Activated effector memory CD4-positive, alpha-beta T cell treated with anti-CD3 and anti-CD28 coated beads, Interleukin-2, amount 50 U/mL, for 16 hours (primary cell): ENCODE results near the gene LONRF2.
A peak's percentile ranks its signal among the peaks of the same experiment; 100 is the strongest.

ENCODE experiments used
- DNase-seq: peaks from one replicate; pipeline ENCODE4 v3.0.0-alpha.2; 2020

The LONRF2 gene

DNA sequence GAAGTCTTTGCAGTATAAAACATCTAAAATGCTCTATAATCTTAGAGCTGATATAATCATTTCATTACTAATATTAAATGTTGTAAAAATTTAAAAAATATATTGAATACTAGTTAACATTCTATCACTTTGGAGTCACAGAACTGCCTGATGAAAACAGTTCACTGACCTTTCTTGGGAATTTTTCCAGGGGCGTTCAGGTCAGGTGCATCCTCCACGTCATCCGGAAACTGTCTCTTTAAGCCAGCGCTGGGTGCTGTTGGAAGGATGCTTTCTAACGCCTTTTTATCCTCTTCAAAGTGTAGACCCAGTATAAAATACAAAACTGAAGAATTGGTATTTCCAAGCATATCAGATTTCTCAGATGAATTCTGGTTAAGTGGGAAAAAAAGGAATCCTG is 22.8 kb downstream of the LONRF2 start:
- DNase-seq: no peak

DNA sequence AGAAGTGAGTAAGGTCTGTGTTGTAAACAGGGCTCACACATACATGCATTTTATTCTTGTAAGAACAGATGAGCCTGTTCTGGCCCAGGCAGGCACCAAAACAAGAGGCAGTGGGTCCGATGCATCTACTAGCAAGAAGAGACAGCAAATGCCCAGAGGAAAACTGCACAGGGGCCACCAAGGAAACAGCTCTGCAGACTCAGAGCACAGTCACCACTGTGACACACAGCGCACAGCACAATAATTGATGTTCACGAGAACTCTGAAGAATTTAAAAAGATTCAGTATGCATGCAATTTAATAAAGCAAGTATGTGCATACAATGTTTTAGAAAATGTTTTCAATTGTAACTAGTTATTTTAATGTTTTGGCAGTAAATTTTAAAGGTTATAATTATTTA is 24.8 kb downstream of the LONRF2 start:
- no peak for DNase-seq

DNA sequence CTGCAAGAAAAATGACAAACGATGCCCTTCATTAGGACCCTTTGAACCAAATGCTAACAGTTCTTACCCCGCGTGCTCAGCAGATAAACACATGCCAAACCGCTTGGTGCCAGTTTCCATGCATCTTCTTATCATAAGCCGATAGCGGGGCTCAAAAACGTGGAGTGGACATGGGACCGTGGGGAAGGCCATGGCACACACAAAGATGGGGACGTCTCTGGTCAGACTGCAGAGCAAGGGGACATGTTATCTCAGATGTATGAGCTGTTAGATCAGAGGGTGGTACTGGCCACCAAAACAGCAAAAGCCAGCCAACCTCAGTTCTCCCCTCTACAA is 28.2 kb downstream of the LONRF2 start:
- DNase-seq: no peak

DNA sequence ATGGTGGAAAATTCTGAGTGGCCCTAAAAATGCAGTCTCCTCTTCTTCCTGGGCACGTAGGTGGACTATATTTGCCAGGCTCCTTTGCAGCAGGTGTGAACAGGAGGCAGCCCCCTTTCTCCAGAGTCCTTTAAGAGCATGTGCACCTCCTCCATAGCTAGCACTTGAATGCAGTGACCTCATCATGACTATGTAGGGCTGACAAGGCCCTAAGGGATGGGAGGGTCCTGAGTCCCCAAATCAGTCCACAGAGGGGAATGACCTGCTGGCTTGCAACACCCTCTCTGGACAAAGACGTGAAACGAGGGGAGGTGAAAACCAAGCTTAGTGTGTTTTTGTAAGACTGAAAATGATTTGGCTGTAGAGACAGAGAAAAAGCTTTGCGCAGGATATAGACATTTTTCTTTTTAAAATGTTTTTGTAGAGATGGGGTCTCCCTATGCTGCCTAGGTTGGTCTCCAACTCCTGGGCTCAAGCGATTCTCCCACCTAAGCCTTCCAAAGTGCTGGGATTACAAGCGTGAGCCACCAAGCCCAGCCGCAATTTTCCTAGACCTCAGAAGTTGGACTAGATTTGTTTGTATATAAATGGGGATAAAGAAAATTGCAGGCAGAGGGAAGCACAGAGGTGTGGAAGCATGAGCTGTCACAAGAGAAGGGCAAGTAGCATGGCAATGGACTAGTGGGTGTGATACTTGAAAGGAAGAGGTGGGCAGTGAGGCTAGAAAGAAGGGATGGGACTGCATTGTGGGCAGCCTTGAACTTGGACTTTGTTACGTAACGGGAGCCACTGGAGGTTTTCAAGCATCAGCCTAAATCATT is 28.8 kb downstream of the LONRF2 start:
- DNase-seq: no peak

DNA sequence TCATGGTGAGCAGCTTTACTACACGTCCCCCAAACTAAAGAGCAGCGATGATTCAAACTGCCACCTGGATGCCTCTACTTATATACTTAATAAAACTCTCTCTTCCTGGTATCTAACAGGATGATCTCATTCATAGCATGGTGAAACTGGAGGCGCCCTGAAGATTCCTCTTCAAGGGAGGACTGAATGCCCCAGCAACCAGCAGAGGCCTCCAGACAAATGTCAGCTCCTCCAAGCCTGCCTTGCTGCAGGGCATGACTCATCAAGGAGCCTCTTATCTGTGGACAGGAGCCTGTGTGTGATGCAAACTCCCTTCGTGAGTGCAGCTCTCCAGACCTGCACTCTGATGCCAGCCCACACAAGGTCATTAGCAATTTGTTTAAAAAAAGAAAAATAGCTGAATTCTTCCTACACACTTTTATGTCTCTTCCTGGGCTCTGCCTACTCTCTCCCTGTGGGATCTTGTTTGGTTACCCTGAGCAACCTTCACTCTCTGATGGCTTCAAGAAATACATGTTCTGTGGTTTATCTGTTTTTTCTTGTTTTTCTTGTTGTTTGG is 30.2 kb downstream of the LONRF2 start:
- peak; percentile 80 for DNase-seq

DNA sequence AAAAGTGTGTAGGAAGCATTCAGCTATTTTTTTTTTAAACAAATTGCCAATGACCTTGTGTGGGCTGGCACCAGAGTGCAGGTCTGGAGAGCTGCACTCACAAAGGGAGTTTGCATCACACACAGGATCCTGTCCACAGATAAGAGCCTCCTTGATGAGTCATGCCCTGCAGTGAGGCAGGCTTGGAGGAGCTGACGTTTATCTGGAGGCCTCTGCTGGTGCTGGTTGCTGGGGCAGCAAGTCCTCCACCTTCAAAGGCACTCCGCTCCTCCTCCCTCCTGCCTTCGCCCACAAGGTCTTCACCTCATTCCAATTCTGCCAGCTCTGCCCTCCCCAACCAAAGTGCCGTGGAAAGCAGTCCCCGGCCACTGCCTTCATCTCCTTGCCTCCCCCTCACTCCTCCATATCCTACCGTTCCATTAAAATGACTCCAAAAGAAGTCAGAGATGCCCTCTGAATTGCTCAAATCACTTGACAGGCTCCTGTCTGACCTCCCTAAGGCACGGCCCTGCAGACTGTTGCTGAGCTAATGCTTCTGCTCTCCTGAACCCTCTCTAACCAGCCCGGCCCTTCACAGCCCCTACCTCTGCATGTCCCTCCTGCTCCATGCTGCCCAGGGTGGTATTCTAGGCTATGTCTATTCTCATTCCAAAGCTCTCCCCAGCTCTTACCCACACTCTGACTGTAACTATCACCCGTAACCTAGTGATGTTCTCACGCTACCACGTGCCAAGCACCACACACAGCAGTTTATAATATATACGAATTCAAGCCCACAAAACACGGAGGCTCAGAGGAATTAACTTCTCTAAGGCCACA is 30.9 kb downstream of the LONRF2 start:
- DNase-seq: peak; percentile 87

DNA sequence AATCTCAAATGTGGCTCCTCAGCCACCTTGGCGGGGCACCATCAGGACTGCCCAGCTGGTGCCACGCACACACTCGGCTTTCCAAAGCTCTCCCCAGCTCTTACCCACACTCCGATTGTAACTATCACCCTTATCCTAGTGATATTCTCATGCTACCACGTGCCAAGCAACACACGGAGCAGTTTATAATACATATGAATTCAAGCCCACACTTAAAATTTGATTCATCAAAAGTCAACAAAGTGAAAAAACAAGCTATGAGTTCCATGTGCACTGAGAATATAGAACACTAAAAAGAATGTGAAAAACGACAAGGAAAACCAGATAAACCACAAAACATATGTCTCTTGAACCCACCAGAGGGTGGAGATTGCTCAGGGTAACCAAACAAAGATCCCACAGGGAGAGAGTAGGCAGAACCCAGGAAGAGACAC is 31.6 kb downstream of the LONRF2 start:
- no peak for DNase-seq

DNA sequence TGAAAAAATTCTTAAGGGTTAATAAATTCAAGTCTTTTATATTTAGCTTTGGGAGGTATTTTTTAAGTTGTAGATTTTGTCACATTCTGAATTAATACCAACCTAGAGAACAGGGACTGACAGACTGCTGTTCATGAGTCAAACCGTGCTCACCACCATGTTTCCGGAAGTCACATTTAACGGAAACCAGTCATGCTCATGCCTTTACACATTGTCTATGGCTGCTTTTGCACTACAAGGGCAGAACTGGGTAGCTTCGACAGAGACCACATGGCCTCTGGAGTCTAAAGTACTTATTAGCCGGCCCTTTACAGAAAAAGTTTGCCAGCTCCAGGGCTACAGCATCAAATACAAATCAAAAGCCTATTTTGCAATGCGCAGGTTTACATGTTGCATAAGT is 33.3 kb downstream of the LONRF2 start:
- no peak for DNase-seq

DNA sequence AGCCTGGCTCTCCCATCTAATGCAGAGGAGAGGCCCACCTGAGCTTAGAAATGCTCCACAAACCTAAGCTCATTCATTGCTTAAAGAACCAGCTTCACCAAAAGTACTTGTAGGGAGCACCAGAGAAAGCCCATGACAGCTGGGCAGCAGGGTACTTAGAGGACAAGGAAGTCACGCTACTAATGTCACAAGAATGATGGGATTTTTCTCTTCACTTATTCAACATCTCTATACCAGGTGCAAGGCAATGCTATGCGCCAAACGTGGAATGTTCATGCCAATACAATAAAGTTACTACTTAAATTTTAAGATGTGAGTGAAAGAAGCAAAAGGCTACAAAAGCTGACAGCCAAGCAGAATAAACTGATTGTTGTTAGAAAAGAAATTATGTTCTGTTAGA is 36.0 kb downstream of the LONRF2 start:
- no peak for DNase-seq

DNA sequence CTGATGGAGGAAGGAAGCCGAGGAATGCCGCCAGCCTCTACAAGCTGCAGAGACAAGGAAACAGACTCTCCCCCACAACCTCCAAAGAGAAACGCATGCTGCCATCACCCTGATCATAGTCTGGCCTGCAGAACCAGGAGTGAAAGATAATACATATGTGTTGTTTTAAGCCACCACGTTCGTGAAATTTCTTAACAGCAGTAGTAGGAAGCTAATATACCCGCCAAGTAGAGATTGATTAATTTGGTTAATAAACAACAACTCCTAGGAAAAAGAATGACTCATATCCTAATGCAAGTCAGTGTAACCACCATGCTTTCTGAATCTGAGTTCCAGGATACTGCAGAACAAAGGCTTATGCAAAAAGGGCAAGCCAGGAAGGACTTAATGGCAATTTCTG is 36.6 kb downstream of the LONRF2 start:
- DNase-seq: no peak

DNA sequence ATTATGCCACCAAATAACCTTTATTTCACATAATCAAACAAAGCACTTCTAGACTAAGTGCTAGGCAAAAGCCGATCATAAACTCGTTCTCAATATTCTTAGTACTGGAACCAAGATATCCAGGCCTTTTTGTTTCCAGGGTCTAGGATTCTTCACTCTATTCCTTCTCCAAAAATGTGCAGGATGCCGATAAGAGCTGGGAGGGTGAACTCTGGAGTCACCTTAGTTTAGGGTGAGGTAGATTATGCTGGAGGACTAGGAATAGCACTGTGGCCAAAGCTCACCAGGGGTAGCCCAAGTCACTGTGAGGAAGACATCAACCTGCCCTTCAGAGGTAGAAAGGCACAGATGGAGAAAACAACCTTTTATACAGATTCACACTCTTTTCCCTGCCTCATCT is 37.3 kb downstream of the LONRF2 start:
- DNase-seq: no peak

DNA sequence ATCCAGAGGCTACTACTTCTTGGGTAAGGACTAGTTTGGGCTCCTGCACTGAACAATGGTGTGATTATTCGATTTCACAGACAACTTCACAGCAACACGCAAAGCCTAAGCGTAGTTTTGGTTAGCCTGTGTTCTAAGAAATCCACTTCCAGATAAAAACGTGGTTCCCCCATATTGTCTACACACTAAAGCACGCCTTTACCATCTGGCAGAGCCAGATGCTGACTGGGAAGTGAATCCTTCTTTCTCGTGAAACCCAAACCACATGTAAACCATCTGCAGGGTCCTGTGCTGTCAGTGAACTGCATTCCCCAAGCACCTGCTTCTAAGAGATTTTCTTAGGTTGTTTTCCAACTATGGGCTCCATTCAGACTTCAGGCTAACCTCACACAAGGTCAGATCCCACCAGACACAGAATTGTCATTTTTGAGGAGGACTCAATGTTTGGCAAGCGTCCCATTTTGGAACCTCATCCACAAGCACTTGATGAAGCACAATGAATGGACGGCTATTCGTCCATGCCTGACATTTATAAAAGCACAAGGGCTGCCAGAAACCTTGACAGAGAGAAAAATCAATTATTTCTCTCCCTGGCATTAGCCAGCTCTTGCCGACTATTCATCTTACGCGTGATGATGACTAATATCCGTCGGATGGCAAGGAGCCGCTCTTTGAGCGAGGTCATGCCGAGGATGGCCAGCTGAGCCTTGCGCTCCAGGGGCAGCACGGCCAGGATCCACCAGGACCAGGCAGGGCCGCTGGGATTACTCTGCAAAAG is 38.4 kb downstream of the LONRF2 start:
- DNase-seq: no peak

DNA sequence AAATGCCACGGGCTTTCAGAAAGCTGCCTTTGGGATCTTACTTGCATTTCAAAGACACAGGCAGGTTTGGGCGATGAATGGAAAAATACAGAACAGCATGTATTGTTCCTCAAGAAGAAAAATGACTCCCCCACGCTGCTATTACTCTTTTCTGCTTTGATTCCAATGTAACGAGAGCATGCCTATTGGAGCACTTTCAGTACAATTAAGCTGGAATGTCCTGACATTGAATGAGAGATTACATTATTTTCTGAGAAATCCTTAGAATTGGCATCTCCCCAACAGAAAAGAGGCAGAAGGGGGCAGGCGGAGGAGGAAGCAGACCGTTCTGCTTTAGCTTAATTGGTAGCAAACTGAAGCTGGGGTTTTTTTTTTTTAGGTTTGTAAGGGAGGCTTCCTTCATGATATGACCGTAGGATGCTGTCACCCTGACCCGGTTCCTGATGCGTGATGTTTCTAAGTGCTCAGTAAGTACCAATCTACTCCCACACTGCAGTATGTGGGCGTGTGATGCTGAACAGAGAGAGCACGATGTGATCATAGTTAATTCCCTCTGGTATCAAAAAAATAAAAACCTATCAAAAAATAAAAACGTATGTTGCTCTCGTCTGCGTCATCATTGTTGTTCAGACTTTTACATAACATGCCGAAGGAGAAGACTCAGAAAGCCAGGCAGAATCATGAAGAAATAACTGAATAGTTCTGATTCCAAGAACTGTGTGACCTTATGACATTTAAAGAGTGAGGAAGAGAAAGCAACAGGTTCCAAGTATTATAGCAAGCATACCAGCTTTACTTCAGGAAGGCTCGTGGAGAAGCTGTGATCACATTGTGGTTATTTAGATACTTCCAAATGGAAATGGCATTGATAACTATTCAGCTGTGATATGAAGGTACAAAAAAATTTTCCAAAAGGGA is 40.5 kb downstream of the LONRF2 start:
- no peak for DNase-seq

DNA sequence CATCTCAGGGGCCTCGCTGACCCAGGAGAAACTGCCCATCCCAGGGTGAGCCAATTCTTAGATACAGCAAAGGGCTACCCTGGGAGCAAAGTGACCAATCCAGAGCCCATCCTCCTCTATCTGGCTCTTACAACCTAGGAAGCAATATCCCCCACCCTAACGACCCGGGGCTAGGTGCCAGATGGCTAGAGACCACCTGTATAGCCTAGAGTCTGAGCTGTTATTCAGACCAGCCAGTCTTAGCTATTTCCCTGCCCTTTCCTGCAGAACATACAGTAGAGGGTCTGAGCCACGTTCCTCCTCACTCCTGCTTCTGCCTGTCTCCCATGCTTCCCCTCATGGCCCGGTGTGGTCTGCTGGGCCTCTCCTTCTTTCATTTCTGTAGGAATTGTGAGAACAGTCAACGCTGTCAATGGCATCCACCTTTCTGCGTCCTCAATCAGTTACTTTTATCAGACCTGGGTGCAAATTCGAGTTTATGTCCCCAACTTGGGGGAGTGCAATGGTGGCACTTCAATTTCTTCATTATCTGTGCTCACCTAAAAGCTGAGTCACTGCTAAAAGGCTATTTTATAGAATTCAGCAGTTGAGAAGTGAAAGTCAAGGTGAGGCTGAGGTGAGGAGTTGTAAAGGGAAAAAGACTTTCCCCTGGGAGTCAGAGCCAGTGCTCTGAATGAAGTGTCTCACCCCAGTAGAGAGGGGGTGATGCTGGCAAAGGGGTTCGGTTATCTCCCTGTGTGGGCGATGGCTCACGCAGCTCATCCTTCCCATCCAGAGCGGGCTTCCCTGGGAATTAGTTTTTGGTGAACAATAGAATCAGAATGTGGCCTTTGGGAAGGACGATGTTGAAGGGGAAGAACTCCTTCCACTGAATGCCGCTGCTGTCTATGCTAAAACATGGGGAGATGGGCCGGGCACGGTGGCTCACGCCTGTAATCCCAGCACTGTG is 42.4 kb downstream of the LONRF2 start:
- no peak for DNase-seq

DNA sequence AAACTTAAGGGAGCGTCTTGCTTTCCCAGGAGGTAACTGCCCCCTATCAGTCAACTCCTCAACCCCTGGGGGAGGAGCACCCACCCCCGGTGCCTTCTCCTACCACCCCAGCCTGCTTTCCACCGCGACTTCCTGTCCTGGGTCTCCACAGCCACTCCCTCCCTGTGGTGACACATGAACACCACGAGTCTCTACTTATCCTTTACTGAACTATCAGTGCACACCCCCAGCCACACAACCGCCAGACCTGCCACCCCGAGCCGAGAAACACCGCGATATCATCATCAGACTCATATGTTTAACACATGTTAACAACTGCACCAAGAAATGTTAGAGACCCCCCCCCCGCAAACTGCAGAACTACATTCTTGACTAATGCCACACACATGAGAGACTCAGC is 43.3 kb downstream of the LONRF2 start:
- DNase-seq: no peak

DNA sequence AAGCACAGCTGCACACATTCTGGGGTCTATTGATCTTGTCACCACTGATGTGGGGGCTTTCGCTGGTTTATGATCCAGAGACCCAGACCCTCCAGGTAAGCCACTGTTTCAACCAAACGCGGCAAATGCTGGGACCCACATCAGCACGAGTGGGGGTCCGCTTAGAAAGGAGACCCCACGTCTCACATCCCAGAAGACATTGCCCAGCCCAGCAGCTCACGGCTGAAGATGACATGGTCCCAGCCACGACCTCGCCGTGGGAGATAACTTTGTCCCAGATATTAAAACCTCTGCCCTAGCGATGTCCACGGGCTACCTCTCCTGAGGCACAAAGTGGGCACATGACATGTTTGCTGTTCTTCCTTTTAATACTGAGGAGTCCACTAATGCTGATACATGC is 43.8 kb downstream of the LONRF2 start:
- DNase-seq: no peak

DNA sequence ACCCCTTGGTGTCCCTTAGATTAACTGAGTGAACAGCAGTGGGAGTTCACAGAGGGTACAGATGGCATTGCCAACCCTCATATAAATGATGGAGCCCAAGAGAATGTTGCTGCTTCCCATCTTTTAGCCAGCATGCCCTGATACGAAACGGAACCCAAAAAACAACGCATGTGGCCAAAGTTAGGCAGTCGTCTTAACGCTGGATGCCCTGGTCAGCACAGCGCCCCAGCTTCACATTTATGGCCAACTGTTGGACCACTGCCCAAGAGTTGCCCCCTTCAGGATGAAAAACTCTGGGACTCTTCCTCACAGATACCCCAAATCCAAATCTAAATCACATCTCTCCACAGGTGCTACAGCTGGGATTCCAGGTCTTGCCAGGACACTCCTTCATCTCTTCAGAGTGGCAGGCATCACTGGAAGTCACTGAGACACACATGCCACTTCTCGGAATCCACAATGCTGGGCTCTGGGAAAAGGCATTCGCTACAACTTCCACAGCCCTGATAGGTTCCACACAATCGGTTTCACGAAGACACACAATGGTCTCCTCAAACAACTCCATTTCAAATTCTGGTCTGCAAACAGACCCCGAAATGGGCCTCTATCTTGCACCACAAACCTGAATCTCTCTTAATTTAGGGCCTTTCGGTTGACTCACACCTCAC is 44.6 kb downstream of the LONRF2 start:
- no peak for DNase-seq

DNA sequence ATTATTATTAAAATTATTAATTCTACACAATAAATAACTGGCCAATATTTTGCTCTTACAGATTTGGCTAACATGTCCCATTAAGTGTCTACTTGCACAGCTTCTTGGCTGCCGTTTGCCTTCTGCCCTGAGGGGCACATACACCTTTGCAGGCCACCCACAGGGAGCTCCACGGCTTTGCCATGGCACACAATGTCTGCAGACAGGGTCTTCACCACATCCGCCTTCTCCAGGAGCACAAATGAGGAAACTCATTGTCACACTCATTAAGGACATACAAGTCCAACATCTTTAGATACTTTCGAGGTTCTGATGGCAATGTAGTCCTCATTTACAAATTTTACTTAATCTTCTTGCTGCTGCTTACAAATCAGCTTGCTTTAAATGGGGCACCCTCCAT is 45.6 kb downstream of the LONRF2 start:
- DNase-seq: no peak

DNA sequence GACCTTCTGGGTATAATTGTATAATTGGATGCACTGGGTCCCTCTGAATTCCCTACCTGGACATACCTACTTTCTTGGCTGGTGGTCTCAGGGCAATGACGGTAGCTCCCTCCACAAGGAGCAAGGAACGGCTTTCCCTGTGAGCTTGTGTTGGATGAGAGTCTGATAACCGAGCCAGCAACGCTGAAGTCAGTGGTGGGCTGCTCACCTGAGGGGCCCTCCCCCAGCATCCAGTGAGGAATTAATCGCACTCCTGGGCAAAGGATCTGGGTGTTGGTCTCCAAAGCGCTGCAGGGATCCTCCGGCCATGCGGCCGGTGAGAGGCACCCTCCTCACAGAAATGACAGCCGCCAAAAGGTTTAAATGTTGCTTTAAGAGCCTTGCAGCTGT is 47.1 kb downstream of the LONRF2 start:
- no peak for DNase-seq

DNA sequence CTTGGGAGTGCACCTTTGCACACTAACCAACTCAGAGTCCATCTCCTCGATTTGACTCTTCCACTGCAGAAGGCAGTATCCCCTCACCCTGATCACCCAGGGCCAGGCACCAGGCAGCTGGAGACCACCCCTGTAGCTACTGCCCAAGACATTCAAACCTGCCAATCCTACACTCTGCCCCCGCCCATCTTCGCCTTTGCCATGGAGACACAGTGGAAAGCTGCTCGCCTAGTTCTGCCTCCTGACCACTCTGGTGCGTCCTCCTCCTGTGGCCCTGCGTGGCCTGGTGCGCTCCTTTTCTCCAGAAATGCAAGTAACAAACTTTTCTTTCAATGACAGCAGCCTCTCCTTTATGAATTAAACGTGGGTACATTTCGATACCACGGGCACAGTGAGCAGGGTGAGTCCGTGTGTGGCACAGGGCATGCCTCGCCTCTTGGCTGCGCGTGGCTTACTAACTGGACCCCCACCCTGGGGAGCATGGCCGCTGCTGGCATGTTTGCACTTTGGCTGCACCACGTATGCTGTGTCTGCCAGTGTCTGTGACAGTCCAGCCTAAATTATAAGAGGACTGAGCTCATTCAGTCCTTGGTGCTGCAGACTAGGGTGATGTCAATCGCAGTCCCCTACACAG is 47.6 kb downstream of the LONRF2 start:
- no peak for DNase-seq
